A673 (cell line): Measurements from ENCODE around the gene KAT2A. TPM values are rescaled to one million over a fixed set of nuclear protein-coding genes. Genes with fewer than 3 reads are reported as not detected.

ENCODE experiments used
- BruUV-seq: library from RNA; stranded (reverse); fragments of 400-500 nt; replicated peaks from 2 replicates; lab custom pipeline; 2021; lab: Mats Ljungman, UMichigan
- CTCF ChIA-PET: fragments of 300-600 bp; sonication (Branson Sonifier 250); formaldehyde crosslinking; loops from one replicate; lab custom pipeline; 2022; ENCODE audit warnings: antibody characterized with exemption; lab: Charles Lee
- POLR2A ChIA-PET: fragments of 300-600 bp; sonication (Branson Sonifier 250); formaldehyde crosslinking; loops from one replicate; lab custom pipeline; 2022; ENCODE audit warnings: antibody characterized with exemption; ENCODE audit not compliant: low non-redundant PET; lab: Charles Lee
- DNase-seq: peaks from one replicate; pipeline ENCODE4 v3.0.0-alpha.2; 2015; ENCODE audit warnings: low spot score
- H3K27ac ChIP-seq: fragments of 200-600 bp; sonication (generic); 2 replicates; pipeline ENCODE4 v1.5.1; 2016; ENCODE audit warnings: mixed run types, low read depth, mild to moderate bottlenecking, mixed read lengths, antibody characterized with exemption, low read length; ENCODE audit not compliant: poor library complexity, severe bottlenecking
- H3K27me3 ChIP-seq: fragments of 200-600 bp; sonication (generic); replicated peaks from 2 replicates; pipeline ENCODE4 v1.6.1; 2017; ENCODE audit warnings: mixed run types, low read depth, mild to moderate bottlenecking, mixed read lengths, antibody characterized with exemption, low read length; ENCODE audit not compliant: insufficient read depth, poor library complexity
- H3K36me3 ChIP-seq: fragments of 200-600 bp; sonication (generic); 2 replicates; pipeline ENCODE4 v1.6.1; 2016; ENCODE audit warnings: mixed run types, mild to moderate bottlenecking, mixed read lengths, antibody characterized with exemption, low read length; ENCODE audit not compliant: insufficient read depth, poor library complexity, severe bottlenecking
- H3K4me1 ChIP-seq: fragments of 200-600 bp; sonication (generic); 2 replicates; pipeline ENCODE4 v1.6.1; 2017; ENCODE audit warnings: mixed run types, mild to moderate bottlenecking, mixed read lengths, antibody characterized with exemption, low read length; ENCODE audit not compliant: insufficient read depth, poor library complexity, severe bottlenecking
- H3K4me3 ChIP-seq: fragments of 200-600 bp; sonication (generic); 2 replicates; pipeline ENCODE4 v1.5.1; 2016; ENCODE audit warnings: low read depth, mixed run types, mild to moderate bottlenecking, mixed read lengths, low read length; ENCODE audit not compliant: poor library complexity, severe bottlenecking
- H3K9me3 ChIP-seq: fragments of 200-600 bp; sonication (generic); 2 replicates; pipeline ENCODE4 v1.6.1; 2016; ENCODE audit warnings: mixed run types, low read depth, mild to moderate bottlenecking, mixed read lengths, antibody characterized with exemption, low read length; ENCODE audit not compliant: poor library complexity, severe bottlenecking
- CTCF ChIP-seq: fragments of 300-800, 200-600 bp; sonication (generic); conservative IDR thresholded peaks from 2 replicates; pipeline ENCODE4 v1.5.1; 2017; ENCODE audit warnings: low read depth, mild to moderate bottlenecking, antibody characterized with exemption, low read length, moderate library complexity, mixed read lengths
- EZH2 ChIP-seq: fragments of 200-600 bp; sonication (generic); IDR thresholded peaks from 2 replicates; pipeline ENCODE4 v1.6.1; 2017; ENCODE audit warnings: borderline replicate concordance, low read depth, mild to moderate bottlenecking, mixed read lengths, antibody characterized with exemption, low read length; ENCODE audit not compliant: poor library complexity, severe bottlenecking
- intact Hi-C: fragments of 100-400 bp; cut with micrococcal nuclease; formaldehyde crosslinking; loops from one replicate; pipeline ENCODE4 v1.10.0; 2022; ENCODE audit not compliant: unreplicated experiment
- total RNA-seq: library from RNA; stranded (reverse); gene quantifications from 2 replicates; pipeline ENCODE4 v1.2.3, GENCODE V29; 2021

KAT2A gene
- total RNA-seq, 1 experiment from 2014 or later, result 30.3 TPM

GRCh38 chr17:42129109-42129837, 8.1 kb upstream of the KAT2A start:
- no peaks in the 10 kb centered on the region for H3K4me1 ChIP-seq
- H3K27ac ChIP-seq, result no peak overlapping the region
- ChIA-PET POLR2A (no interaction called here), CTCF (no interaction called here)
- H3K36me3 ChIP-seq, result no peaks in the 10 kb centered on the region
- TF ChIP-seq EZH2, result no peak
- no peak for TF ChIP-seq CTCF
- no TSS peak for BruUV-seq
- DNase-seq, result no peak
- H3K27me3 ChIP-seq, result no peaks in the 10 kb centered on the region
- H3K4me3 ChIP-seq, result no peak overlapping the region
- intact Hi-C loops, result no loop called here
- no peaks in the 10 kb centered on the region for H3K9me3 ChIP-seq

- no peak for DNase-seq
- intact Hi-C loops, result no loop called here
- TF ChIP-seq CTCF (no peak), EZH2 (no peak)
- H3K27ac ChIP-seq, result no peak overlapping the region
- no peak overlapping the region for H3K4me3 ChIP-seq
- H3K4me1 ChIP-seq, result no peaks in the 10 kb centered on the region
- ChIA-PET CTCF (no interaction called here), POLR2A (no interaction called here)
- H3K9me3 ChIP-seq, result no peaks in the 10 kb centered on the region
- no peaks in the 10 kb centered on the region for H3K36me3 ChIP-seq
- H3K27me3 ChIP-seq, result no peaks in the 10 kb centered on the region
- no TSS peak for BruUV-seq
Measured at GRCh38 chr17:42127414-42127813, 6.2 kb upstream of the KAT2A start.

GRCh38 chr17:42126836-42127235, 5.7 kb upstream of the KAT2A start:
- Histone ChIP-seq H3K27ac (no peak overlapping the region), H3K9me3 (no peaks in the 10 kb centered on the region), H3K36me3 (no peaks in the 10 kb centered on the region), H3K4me3 (no peak overlapping the region), H3K4me1 (no peaks in the 10 kb centered on the region), H3K27me3 (no peaks in the 10 kb centered on the region)
- intact Hi-C loops, result no loop called here
- no peak for DNase-seq
- POLR2A ChIA-PET, result no interaction called here
- BruUV-seq, result no TSS peak
- CTCF ChIA-PET, result no interaction called here
- TF ChIP-seq CTCF (no peak), EZH2 (no peak)
